DND-41 (cell line): Measurements from ENCODE around the gene TAF6.

Experiments used
- CTCF ChIP-seq: IDR thresholded peaks from 2 replicates; pipeline ENCODE4 v1.5.1; 2012; ENCODE audit warnings: borderline replicate concordance, low read length, moderate library complexity, mild to moderate bottlenecking; ENCODE audit not compliant: poor library complexity, severe bottlenecking; ENCODE audit errors: extremely low read depth
- EZH2 ChIP-seq: IDR thresholded peaks from 3 replicates; pipeline ENCODE4 v1.6.1; 2012; ENCODE audit warnings: borderline replicate concordance, low read depth, mild to moderate bottlenecking, moderate library complexity, low read length, inconsistent platforms; ENCODE audit not compliant: severe bottlenecking

GRCh38 chr7:100160067-100160466 is 40.9 kb upstream of the TAF6 start:
- TF ChIP-seq CTCF (no peak), EZH2 (no peak)
